Stomach (tissue), 9 donors: ENCODE measurements around the gene SMIM21. TPM values are rescaled to one million over a fixed set of nuclear protein-coding genes. Genes with fewer than 3 reads are reported as not detected.
A peak's percentile ranks its signal among the peaks of the same experiment; 100 is the strongest.

ENCODE experiments used
- DNase-seq, 2 donors: peaks; one replicate each; pipeline versions ENCODE4 v3.0.0 to v3.0.0-alpha.2; 2013 to 2019
- H3K27ac ChIP-seq, 5 donors: fragments of 200-600 bp in 4 of 5; sonication (generic) in 4 of 5; one replicate each; pipeline ENCODE4 v1.5.1; 2013 to 2019; ENCODE audit warnings: mild to moderate bottlenecking in 1 of 5, moderate library complexity in 1 of 5
- H3K27me3 ChIP-seq, 3 donors: fragments of 200-600 bp; sonication (generic); one replicate each; pipeline ENCODE4 v1.5.1; 2017 to 2019; ENCODE audit warnings: mixed run types in 1 of 3
- H3K36me3 ChIP-seq, 4 donors: fragments of 200-600 bp; sonication (generic); 1 replicate in 3 of 4; 2 replicates in 1 of 4; pipeline ENCODE4 v1.5.1; 2016 to 2019
- H3K4me1 ChIP-seq, 4 donors: fragments of 200-600 bp; sonication (generic); one replicate each; pipeline ENCODE4 v1.5.1; 2016 to 2019
- H3K4me3 ChIP-seq, 4 donors: fragments of 200-600 bp; sonication (generic) in 3 of 4; one replicate each; pipeline ENCODE4 v1.5.1; 2016 to 2019; ENCODE audit warnings: mild to moderate bottlenecking in 1 of 4
- H3K9me3 ChIP-seq, 4 donors: fragments of 200-600 bp; sonication (generic); one replicate each; pipeline ENCODE4 v1.5.1; 2016 to 2019
- CTCF ChIP-seq, 7 experiments: fragments of 450-650 bp in 4 of 7; fragments of 200-600 bp in 3 of 7; sonication (generic) in 3 of 7; IDR thresholded peaks; one replicate each; pipeline ENCODE4 v1.5.1; 2016 to 2019; ENCODE audit warnings: antibody characterized with exemption in 7 of 7, control low read depth in 2 of 7, mild to moderate bottlenecking in 1 of 7
- EP300 ChIP-seq: sonication (generic); formaldehyde crosslinking; IDR thresholded peaks from one replicate; pipeline ENCODE4 v1.6.1; 2017; ENCODE audit warnings: antibody characterized with exemption
- POLR2A ChIP-seq, 4 donors: fragments of 450-650 bp; IDR thresholded peaks; one replicate each; pipeline ENCODE4 v1.6.1; 2016; ENCODE audit warnings: antibody characterized with exemption in 4 of 4, control low read depth in 2 of 4, mild to moderate bottlenecking in 1 of 4, moderate library complexity in 1 of 4
- POLR2AphosphoS5 ChIP-seq, 3 donors: sonication (generic); formaldehyde crosslinking; IDR thresholded peaks; one replicate each; pipeline ENCODE4 v1.6.1; 2016; ENCODE audit warnings: antibody characterized with exemption in 3 of 3
- WGBS, 5 donors: extraction: QIAGEN DNeasy Blood & Tissue Kit in 3 of 5; methylation state at CpG; one replicate each; pipeline versions ENCODE4 v1.1.5 to v1.1.7; 2013 to 2018; 5-methylcytosine and 5-hydroxymethylcytosine counted together
- intact Hi-C: fragments of 100-400 bp; cut with DNase I; formaldehyde crosslinking; loops from one replicate; pipeline ENCODE4 v1.15.1; 2023; ENCODE audit warnings: low total_unique reads
- polyA plus RNA-seq, 3 donors: library from polyadenylated mRNA; stranded (reverse); fragments of 200-250 nt; gene quantifications; one replicate each; pipeline ENCODE4 v1.2.3, GENCODE V29; 2013
- total RNA-seq, 5 donors: library from RNA; depleted of rRNA; stranded (reverse); fragments of >200 nt; gene quantifications; one replicate each; pipeline versions ENCODE4 v1.1.0 to v1.2.3, GENCODE V29; 2014 to 2016
- donor health status: healthy with polysubstance abuse.
- donor health status: Bipolar disorder and iron deficiency.
- donor health status: healthy.

The SMIM21 gene
- total and polyA plus RNA-seq, 8 donors, result not detected

- Histone ChIP-seq H3K27ac (no peak overlapping the region), H3K4me3 (no peak overlapping the region), H3K4me1 (no peaks in the 10 kb centered on the region), H3K9me3 (no peaks in the 10 kb centered on the region), H3K36me3 (no peaks in the 10 kb centered on the region), H3K27me3 (no peaks in the 10 kb centered on the region)
- WGBS, 5 donors, result 93 to 95% (median 94%) methylated on average over 12 to 13 of the region's 13 CpGs
- no peak for TF ChIP-seq POLR2A (IDR thresholded peaks at IDR 0.05)
- TF ChIP-seq EP300, result no peak
- TF ChIP-seq POLR2AphosphoS5 (IDR thresholded peaks at IDR 0.05), result no peak
- no peak for TF ChIP-seq CTCF (IDR thresholded peaks at IDR 0.05)
- intact Hi-C loops, result no loop called here
- no peak for DNase-seq
Measured at GRCh38 chr18:75464356-75464755, 36.9 kb upstream of the SMIM21 start.

DNA sequence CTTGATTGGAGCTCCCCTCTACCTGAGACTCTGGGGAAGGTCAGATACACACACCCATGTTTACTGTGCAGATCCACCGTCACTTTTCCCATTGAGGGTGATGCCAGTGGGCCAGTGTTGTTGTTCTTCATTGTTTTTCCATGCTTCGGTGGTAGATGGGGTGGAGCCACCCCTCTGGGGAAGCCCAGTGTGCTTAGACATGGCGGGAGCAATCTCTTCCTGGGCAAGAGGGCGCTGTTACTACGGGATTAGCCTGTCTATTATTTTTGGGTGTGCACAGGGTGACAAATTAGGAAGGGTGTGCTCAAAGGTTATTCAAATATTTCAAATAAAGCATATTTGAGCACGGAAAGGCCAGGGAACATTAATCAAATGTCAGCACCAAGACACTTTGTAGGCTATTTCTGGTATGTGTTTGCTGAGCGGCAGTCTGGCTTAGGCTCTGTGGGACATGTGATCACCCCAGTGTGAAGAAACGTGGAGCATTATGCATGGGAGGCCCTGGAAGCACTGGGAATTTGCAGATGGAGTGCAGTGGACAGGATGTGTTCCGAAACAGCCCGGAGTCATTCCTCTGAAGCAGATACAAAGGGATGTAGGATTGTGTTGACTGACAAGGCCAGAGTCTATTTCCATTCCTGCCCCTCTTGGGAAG lies 34.8 kb upstream of the SMIM21 start:
- Histone ChIP-seq H3K9me3 (peaks cover 0 to 10% (median 2%) of the 10 kb centered on the region in 4 donors), H3K4me3 (no peak overlapping the region), H3K36me3 (no peaks in the 10 kb centered on the region), H3K4me1 (no peaks in the 10 kb centered on the region), H3K27ac (no peak overlapping the region), H3K27me3 (no peaks in the 10 kb centered on the region)
- TF ChIP-seq POLR2AphosphoS5 (IDR thresholded peaks at IDR 0.05) (no peak), EP300 (no peak), POLR2A (IDR thresholded peaks at IDR 0.05) (no peak), CTCF (IDR thresholded peaks at IDR 0.05) (no peak)
- intact Hi-C loops, result no loop called here
- 47 to 59% (median 55%) methylated on average over 10 of the region's 10 CpGs for WGBS, 5 donors
- DNase-seq, result no peak

GRCh38 chr18:75456199-75456631 lies 28.7 kb upstream of the SMIM21 start:
- Histone ChIP-seq H3K36me3 (no peaks in the 10 kb centered on the region), H3K4me3 (peak overlapping the region; percentile 47 to 64 (median 54)), H3K9me3 (peaks cover 0 to 10% (median 2%) of the 10 kb centered on the region in 4 donors), H3K27me3 (peaks cover 0 to 32% (median 24%) of the 10 kb centered on the region in 3 donors), H3K27ac (peak overlapping the region in 4 of 5 donors; percentile 31 to 73 (median 56)), H3K4me1 (peaks cover 5 to 15% (median 11%) of the 10 kb centered on the region in 4 donors)
- TF ChIP-seq EP300 (no peak), POLR2AphosphoS5 (IDR thresholded peaks at IDR 0.05) (no peak), POLR2A (IDR thresholded peaks at IDR 0.05) (no peak), CTCF (IDR thresholded peaks at IDR 0.05) (no peak)
- WGBS, 5 donors, result 18 to 30% (median 22%) methylated on average over 19 of the region's 19 CpGs
- intact Hi-C loops, result no loop called here
- peak in 1 of 2 donors; percentile 50 for DNase-seq

DNA sequence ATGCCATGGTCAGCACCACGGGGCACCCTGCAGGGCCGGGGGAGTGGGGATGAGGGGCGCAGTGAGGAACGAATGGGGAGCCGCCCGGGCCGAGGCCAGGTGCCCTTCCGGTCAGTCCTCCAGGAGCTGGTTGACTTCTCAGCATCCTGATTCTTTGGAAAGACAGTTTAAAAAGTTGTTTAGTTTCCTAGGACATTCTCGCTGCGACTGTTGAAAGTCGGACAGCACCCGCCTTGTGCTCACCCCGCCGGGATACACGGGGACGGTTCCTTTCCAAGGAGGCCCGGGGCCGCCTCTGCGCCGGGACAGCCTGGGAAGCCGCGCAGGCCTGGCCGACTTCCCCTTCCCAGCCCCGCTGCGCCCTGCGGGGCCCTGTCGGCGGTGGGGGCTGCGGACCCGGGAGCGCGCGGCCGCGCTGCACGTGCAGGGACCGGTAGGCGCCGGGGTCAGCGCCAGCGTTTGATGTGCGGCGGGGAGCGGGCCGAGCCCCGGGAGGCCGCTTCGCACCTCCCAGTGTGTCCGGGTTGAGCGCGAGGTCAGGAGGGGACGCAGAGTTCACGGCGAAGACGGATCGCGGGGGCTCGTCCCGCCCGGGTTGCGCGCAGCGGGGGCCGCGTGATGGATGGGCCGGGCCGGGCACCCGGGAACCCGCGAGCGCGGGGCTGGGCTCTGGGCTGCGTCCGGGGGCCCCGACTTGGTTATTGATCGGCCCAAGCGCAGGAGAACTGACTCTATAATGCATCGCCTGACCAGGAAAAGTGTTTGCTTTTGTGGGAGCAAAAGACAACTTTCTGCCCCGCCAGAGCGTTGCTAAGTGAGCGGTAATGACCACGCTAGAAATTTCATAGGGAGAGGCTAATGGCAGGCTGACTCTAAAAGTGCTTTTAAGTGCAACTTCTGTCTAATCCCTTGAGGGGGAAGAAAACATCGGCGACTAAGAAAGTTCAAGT lies 28.0 kb upstream of the SMIM21 start:
- peaks cover 5 to 15% (median 11%) of the 10 kb centered on the region in 4 donors for H3K4me1 ChIP-seq
- peaks cover 0 to 32% (median 24%) of the 10 kb centered on the region in 3 donors for H3K27me3 ChIP-seq
- intact Hi-C loops, result no loop called here

More for the DNA sequence above, 28.0 kb upstream of the SMIM21 start:
- DNase-seq, result peak in 1 of 2 donors; percentile 79
- 8 to 36% (median 9%) methylated on average over 21 to 84 of the region's 84 CpGs for WGBS, 5 donors
- no peak for TF ChIP-seq POLR2AphosphoS5 (IDR thresholded peaks at IDR 0.05)
- TF ChIP-seq CTCF (IDR thresholded peaks at IDR 0.05), result no peak
- no peak for TF ChIP-seq EP300
- no peak for TF ChIP-seq POLR2A (IDR thresholded peaks at IDR 0.05)
- peak overlapping the region; percentile 47 to 64 (median 54) for H3K4me3 ChIP-seq
- H3K36me3 ChIP-seq, result no peaks in the 10 kb centered on the region
- H3K9me3 ChIP-seq, result peaks cover 0 to 10% (median 2%) of the 10 kb centered on the region in 4 donors
- H3K27ac ChIP-seq, result peak overlapping the region; percentile 31 to 73 (median 53)
